ENCODE measurements around the gene PRDM15. TPM values are rescaled to one million over a fixed set of nuclear protein-coding genes. Genes with fewer than 3 reads are reported as not detected.

PRDM15 gene, protein sequence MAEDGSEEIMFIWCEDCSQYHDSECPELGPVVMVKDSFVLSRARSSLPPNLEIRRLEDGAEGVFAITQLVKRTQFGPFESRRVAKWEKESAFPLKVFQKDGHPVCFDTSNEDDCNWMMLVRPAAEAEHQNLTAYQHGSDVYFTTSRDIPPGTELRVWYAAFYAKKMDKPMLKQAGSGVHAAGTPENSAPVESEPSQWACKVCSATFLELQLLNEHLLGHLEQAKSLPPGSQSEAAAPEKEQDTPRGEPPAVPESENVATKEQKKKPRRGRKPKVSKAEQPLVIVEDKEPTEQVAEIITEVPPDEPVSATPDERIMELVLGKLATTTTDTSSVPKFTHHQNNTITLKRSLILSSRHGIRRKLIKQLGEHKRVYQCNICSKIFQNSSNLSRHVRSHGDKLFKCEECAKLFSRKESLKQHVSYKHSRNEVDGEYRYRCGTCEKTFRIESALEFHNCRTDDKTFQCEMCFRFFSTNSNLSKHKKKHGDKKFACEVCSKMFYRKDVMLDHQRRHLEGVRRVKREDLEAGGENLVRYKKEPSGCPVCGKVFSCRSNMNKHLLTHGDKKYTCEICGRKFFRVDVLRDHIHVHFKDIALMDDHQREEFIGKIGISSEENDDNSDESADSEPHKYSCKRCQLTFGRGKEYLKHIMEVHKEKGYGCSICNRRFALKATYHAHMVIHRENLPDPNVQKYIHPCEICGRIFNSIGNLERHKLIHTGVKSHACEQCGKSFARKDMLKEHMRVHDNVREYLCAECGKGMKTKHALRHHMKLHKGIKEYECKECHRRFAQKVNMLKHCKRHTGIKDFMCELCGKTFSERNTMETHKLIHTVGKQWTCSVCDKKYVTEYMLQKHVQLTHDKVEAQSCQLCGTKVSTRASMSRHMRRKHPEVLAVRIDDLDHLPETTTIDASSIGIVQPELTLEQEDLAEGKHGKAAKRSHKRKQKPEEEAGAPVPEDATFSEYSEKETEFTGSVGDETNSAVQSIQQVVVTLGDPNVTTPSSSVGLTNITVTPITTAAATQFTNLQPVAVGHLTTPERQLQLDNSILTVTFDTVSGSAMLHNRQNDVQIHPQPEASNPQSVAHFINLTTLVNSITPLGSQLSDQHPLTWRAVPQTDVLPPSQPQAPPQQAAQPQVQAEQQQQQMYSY
- total RNA-seq: 5.0 and 6.2 TPM in 2 replicates

DNA sequence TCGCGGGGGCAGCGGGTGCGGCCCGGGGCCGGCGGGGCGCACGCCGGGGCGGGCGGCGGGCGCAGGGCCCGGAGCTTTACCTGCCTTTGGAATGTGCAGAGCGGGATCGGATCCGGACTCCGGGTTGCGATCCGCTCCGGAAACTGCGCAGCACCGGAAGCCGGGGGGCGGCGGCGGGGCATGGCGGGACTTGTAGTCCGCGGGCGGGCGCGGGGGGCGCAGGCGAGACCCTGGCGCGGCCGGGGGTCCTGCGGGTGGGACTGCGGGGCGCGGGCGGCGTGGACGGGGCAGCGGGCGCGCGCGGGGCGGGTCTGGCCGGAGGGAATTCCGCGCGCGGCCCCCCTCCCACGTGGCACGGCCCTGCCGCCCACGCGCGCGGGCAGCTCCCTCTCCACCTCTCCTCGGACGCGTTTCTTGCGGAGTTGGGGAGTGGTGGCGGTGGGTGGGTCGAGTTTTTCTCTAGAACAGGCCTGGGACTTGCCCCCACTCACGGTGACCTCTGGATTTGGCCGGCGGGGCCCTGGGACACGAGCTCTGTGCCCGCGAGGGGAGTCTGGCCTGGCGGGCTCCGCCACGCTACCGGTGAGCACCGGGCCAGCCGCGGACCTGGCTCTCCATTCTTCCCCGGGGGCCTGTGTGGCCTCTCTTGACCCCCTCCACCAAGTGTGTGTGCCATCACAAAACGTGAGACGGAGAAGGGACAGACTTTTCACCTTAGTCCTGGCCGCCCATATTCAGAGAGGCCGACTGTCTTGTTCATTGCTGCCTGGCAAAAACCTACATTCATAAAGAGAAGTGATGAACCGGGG is at the start of gene PRDM15:
Gene PRDM15, minus strand, starts transcription at position 155 of the 809 bp plus-strand sequence. CDS start 18,981 bp downstream, outside the sequence.

DNA sequence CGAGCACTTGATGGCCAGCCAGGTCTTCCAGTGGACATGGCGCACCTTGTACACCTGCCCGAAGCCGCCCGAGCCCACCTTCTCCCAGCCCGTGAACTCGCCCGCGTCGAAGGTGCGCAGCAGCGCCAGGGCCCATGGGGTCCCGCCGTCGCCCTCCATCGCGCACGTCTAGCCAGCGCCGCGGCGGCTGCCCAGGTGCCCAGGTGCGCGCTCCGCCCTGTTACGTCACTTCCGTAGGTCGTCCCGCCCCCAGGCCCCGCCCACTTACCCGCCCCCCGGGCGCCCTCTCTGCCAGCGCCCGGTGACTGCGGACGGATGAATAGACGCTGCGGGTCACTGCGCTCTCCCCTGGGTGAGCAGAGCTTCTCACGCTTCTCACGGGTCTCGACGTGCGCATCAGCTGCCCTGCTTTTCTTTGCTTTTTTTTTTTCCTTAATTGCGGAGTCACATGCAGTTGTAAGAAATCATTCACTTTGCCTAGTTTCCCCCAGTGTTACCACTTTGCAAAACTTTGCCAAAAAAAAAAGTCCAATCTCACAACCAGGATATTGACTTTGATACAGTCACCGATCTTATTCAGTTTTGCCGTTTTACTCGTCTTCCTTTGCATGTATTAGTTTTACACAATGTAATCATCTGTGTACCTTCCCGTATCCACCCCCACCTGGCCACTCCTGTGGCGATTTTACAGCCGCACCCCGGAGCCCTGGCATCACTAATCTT is 112.1 kb downstream of the PRDM15 start, which contains the start of gene RIPK4:
Gene RIPK4, minus strand, starts transcription at position 170 of the 723 bp plus-strand sequence. Its CDS starts 11 bp downstream, at position 159.

Other genes with a start within 250 kb of the PRDM15 start
- 40.5 and 46.8 TPM in 2 replicates for gene RIPK4, start 112.3 kb downstream of the PRDM15 start, total RNA-seq
- 35.0 and 49.7 TPM in 2 replicates for gene C2CD2, start 74.7 kb upstream of the PRDM15 start, total RNA-seq
- 6.5 and 7.0 TPM in 2 replicates for gene ZBTB21, start 131.0 kb upstream of the PRDM15 start, total RNA-seq
- not detected in 2 replicates for gene UMODL1, start 192.0 kb upstream of the PRDM15 start, total RNA-seq

Measured in aortic smooth muscle cell (primary cell).